GM06990 (cell line): ENCODE measurements around the gene KLRC4.

Source experiments
- DNase-seq: peaks from one replicate; pipeline ENCODE4 v3.0.0-alpha.2; 2011; ENCODE audit not compliant: insufficient read length; ENCODE audit errors: extremely low read depth
- H3K27me3 ChIP-seq: replicated peaks from 2 replicates; pipeline ENCODE4 v1.6.0; 2011; ENCODE audit warnings: low read length; ENCODE audit not compliant: control insufficient read depth, insufficient read depth
- H3K36me3 ChIP-seq: 2 replicates; pipeline ENCODE4 v1.5.1; 2011; ENCODE audit warnings: low read length; ENCODE audit not compliant: control insufficient read depth, insufficient read depth
- H3K4me3 ChIP-seq: replicated peaks from 2 replicates; pipeline ENCODE4 v1.5.1; 2011; ENCODE audit warnings: low read depth, mild to moderate bottlenecking, control low read depth, low read length
- TF ChIP-seq, protein P1 (sequence below): IDR thresholded peaks from 2 replicates; pipeline ENCODE4 v1.5.1; 2011; ENCODE audit warnings: low read length, control low read depth, mild to moderate bottlenecking, inconsistent platforms; ENCODE audit not compliant: insufficient read depth, poor library complexity, severe bottlenecking

Gene KLRC4

DNA sequence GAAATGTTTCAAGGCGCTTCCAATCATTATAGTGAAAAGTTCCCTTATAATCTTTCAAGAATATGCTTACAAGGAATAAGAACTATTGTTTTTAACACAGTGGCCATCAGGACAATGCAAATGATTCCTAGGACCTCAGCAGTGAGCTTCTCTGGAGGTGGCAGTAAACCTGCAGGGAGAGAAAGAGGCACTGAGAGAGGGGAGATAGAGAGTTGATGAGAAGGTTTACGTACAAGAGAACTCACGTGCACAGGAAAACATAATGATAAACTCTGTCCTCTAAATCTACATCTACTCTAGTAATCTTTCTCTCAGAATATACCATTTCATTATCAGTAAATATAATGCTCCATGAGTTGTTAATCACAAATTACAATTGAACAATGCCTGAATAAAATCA, 715 bp downstream of the KLRC4 start:
- Histone ChIP-seq H3K4me3 (no peak overlapping the region), H3K36me3 (no peaks in the 10 kb centered on the region), H3K27me3 (no peaks in the 10 kb centered on the region)
- TF ChIP-seq, protein P1, sequence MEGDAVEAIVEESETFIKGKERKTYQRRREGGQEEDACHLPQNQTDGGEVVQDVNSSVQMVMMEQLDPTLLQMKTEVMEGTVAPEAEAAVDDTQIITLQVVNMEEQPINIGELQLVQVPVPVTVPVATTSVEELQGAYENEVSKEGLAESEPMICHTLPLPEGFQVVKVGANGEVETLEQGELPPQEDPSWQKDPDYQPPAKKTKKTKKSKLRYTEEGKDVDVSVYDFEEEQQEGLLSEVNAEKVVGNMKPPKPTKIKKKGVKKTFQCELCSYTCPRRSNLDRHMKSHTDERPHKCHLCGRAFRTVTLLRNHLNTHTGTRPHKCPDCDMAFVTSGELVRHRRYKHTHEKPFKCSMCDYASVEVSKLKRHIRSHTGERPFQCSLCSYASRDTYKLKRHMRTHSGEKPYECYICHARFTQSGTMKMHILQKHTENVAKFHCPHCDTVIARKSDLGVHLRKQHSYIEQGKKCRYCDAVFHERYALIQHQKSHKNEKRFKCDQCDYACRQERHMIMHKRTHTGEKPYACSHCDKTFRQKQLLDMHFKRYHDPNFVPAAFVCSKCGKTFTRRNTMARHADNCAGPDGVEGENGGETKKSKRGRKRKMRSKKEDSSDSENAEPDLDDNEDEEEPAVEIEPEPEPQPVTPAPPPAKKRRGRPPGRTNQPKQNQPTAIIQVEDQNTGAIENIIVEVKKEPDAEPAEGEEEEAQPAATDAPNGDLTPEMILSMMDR = no peak
- DNase-seq = no peak

DNA sequence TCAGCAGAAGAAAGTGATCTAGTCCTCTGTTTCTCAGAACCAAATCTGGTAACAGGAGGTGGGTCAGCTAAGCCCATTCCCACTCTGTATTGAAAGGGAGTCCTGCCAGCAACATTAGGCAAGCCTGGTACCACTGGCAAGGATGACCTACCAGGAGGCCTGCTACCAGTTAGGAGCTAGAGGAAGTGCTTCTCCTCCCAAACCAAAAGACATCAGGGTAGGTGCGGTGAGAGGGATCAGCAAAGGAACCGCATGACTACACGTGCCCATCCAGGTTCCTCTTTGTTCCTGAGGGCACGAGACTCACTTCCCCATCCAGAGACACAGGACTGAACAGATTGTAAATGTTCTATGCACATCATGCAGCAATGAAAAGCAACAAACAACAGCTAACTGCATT, 2.8 kb downstream of the KLRC4 start:
- no peak for DNase-seq
- Histone ChIP-seq H3K27me3 (no peaks in the 10 kb centered on the region), H3K36me3 (no peaks in the 10 kb centered on the region), H3K4me3 (no peak overlapping the region)
- TF ChIP-seq, protein P1 = no peak

DNA sequence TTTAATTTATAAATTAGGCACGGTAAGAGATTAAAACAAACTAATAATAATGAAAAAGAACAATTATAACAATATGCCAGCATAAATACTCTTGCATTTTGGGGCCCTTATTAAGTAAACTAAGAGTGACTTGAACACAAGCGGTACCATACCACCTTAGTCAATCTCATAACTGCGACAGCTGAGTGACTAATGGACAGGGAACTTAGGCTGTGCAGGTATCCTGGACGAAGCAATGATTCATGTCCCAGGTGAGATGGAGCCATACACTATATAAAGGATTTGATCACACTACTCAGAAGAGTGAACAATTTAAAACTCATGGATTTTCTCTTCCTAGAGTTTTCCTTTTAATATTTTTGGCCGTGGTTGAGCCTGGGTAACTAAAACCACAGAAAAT, 4.3 kb downstream of the KLRC4 start:
- Histone ChIP-seq H3K27me3 (no peaks in the 10 kb centered on the region), H3K36me3 (no peaks in the 10 kb centered on the region), H3K4me3 (no peak overlapping the region)
- TF ChIP-seq, protein P1 = no peak
- DNase-seq = no peak

DNA sequence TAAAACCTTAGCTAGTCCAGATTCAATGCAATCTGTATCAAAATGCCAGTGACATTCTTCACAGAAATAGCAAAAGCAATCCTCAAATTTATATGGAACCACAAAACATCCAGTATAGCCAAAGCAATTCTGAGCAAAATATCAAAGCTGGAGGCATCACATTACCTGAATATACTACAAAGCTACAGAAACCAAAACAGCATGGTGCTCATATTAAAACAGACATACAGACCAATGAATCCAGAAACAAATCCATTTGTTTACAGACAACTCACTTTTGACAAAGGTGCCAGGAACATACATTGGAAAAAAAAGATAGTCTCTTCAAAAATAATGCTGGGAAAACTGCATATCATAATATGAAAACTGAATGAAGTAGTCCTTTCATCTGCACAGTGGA, 4.8 kb downstream of the KLRC4 start:
- no peaks in the 10 kb centered on the region for H3K27me3 ChIP-seq
- TF ChIP-seq, protein P1 = no peak
- no peak for DNase-seq
- H3K36me3 ChIP-seq = no peaks in the 10 kb centered on the region
- H3K4me3 ChIP-seq = no peak overlapping the region

DNA sequence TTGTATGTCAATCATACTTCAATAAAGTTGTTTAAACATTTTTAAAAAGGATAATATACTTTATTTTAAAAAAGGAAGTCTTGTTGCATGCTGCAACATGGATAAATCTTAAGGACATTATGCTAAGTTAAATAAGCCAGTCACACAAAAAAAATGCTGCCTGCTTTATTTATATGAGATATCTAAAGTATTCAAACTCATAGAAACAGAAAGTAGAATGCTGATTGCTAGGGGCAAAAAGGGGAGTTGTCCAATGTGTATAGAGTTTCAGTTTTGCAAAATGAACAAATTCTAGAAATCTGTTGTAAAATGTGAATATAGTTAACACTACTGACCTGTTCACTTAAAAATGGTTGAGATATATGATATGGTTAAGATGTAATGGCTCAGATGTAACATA, 8.7 kb downstream of the KLRC4 start:
- TF ChIP-seq, protein P1 = no peak

DNA sequence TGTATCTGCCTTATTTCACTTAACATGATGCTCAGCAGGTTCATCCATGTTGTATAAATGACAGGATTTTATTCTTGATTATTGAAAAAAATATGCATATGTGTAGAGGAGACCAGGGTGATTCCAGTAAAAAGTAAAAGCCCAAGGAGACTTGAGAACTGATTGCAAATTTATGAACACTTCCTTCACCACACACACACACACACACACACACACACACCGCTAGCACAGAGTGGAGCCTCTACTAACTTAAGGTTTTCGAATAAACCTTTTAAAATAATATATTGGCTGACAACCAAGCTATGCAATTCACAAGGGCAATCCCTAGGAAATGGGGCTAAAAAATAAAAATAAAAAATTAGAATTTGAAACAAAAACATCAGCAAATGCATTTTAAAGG, 11.4 kb downstream of the KLRC4 start:
- no peak overlapping the region for H3K4me3 ChIP-seq
- H3K36me3 ChIP-seq = no peaks in the 10 kb centered on the region
- no peak for DNase-seq
- TF ChIP-seq, protein P1 = no peak
- H3K27me3 ChIP-seq = no peaks in the 10 kb centered on the region

More for the DNA sequence above, 8.7 kb downstream of the KLRC4 start:
- no peak overlapping the region for H3K4me3 ChIP-seq
- H3K36me3 ChIP-seq = no peaks in the 10 kb centered on the region
- DNase-seq = no peak
- H3K27me3 ChIP-seq = no peaks in the 10 kb centered on the region
